ENCODE measurements around the gene PCIF1.

GRCh38 chr20:45893831-45894230 lies 40.7 kb upstream of the PCIF1 start:
- no peak for TF ChIP-seq EZH2phosphoT487 (IDR thresholded peaks at IDR 0.05; ENCODE audit: insufficient read depth, low read depth)
- TF ChIP-seq EZH2 (IDR thresholded peaks at IDR 0.05; ENCODE audit: insufficient read depth, poor library complexity, severe bottlenecking): no peak

All from GM23248 (cell line).